ENCODE results near the gene MEST. TPM values are rescaled to one million over a fixed set of nuclear protein-coding genes. Genes with fewer than 3 reads are reported as not detected.
"Not testable (repeated sequence)": the region's sequence is repeated elsewhere in the genome, so short reads cannot be mapped to it uniquely, and the experiment has no call there.

The MEST gene
- total and polyA plus RNA-seq, 2 donors (not counting 1 experiment from before 2014, with no cell fraction given) = 38.8 to 382 TPM

DNA sequence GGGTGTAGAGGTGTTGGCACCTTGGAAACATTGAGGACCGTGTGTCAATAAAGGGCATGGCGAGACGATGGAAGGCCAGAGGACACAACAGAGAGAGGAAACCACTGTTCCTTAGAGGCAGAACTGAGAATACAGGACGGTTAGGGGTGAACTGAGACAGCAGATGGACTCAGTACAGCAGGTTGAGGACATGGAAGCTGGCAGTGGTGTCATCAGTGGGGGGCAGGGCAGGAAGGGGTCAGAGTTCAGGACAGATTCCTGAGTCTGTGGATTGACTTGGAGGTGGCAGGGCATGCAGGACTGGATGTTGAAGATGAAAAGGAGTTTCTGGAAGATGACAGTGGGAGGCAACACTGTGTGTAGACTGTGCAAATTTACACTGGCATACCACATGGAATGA lies 50.4 kb downstream of the MEST start:
- H3K4me2 ChIP-seq (ENCODE audit: extremely low read depth, insufficient read depth, low read length); H3K79me2 ChIP-seq (ENCODE audit: control insufficient read depth, insufficient read depth, low read length): not testable (repeated sequence)

DNA sequence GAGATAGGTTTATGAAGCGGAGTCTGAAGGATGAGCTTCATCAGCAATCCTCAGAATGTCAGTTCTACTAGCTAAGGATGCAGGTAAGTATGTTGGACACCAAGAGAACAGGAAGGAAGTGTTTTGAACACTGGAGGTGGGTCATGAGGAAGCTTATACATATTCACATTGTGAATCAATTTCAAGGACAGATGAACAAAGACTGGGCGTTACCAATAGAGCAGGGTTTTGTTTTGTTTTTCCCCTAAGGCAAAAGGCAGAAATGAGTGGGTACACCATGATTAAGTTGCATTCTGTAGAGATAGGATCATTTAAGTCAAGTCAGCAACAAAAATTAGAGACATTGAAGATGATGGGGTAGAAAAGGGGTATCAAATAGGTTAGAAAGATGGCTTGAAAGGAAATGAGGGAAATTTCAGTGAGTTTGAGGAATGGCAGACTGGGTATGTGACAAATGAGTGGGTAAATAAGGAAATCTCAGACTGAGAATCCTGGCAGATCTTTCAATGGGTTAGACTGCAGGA lies 51.7 kb downstream of the MEST start:
- H3K36me3 ChIP-seq (ENCODE audit: control insufficient read depth, insufficient read depth, low read length) = peaks cover 2% of the 10 kb centered on the region
- no peaks in the 10 kb centered on the region for H3K4me1 ChIP-seq (ENCODE audit: control insufficient read depth, extremely low read depth, insufficient read depth, low read length)
- H4K20me1 ChIP-seq (ENCODE audit: control insufficient read depth, extremely low read depth, insufficient read depth, low read length) = no peaks in the 10 kb centered on the region
- no peaks in the 10 kb centered on the region for H3K79me2 ChIP-seq (ENCODE audit: control insufficient read depth, insufficient read depth, low read length)
- no peak for TF ChIP-seq EZH2 (IDR thresholded peaks at IDR 0.05; ENCODE audit: low read length, missing control alignments)
- no peak for TF ChIP-seq CTCF (conservative IDR thresholded peaks at IDR 0.05 in 1 of 2, IDR thresholded peaks at IDR 0.05 in 1 of 2; ENCODE audit: low read depth in 1 of 2, low read length in 2 of 2)
- no peak for DNase-seq (ENCODE audit: low read depth in 2 of 2)
- H2AFZ ChIP-seq (ENCODE audit: low read length) = no peak overlapping the region
- H3K27me3 ChIP-seq (ENCODE audit: control insufficient read depth, insufficient read depth, low read length) = no peaks in the 10 kb centered on the region
- no peak overlapping the region for H3K9ac ChIP-seq (ENCODE audit: insufficient read depth, low read length)
- no peaks in the 10 kb centered on the region for H3K9me3 ChIP-seq (ENCODE audit: control insufficient read depth, insufficient read depth, low read depth, low read length)
- no peak overlapping the region for H3K4me2 ChIP-seq (ENCODE audit: extremely low read depth, insufficient read depth, low read length)
- H3K4me3 ChIP-seq (replicated peaks in 1 of 4; ENCODE audit: control extremely low read depth in 1 of 4, insufficient read depth in 1 of 4, low read depth in 3 of 4, low read length in 4 of 4) = no peak overlapping the region
- H3K27ac ChIP-seq (ENCODE audit: insufficient read depth, low read length) = no peak overlapping the region

More for the DNA sequence above, 50.4 kb downstream of the MEST start:
- not testable (repeated sequence) for DNase-seq (ENCODE audit: low read depth in 2 of 2); H4K20me1 ChIP-seq (ENCODE audit: control insufficient read depth, extremely low read depth, insufficient read depth, low read length); H3K27me3 ChIP-seq (ENCODE audit: control insufficient read depth, insufficient read depth, low read length); H2AFZ ChIP-seq (ENCODE audit: low read length); H3K4me3 ChIP-seq (replicated peaks in 1 of 4; ENCODE audit: control extremely low read depth in 1 of 4, insufficient read depth in 1 of 4, low read depth in 3 of 4, low read length in 4 of 4); H3K36me3 ChIP-seq (ENCODE audit: control insufficient read depth, insufficient read depth, low read length); H3K4me1 ChIP-seq (ENCODE audit: control insufficient read depth, extremely low read depth, insufficient read depth, low read length); H3K9ac ChIP-seq (ENCODE audit: insufficient read depth, low read length); H3K9me3 ChIP-seq (ENCODE audit: control insufficient read depth, insufficient read depth, low read depth, low read length); H3K27ac ChIP-seq (ENCODE audit: insufficient read depth, low read length)

DNA sequence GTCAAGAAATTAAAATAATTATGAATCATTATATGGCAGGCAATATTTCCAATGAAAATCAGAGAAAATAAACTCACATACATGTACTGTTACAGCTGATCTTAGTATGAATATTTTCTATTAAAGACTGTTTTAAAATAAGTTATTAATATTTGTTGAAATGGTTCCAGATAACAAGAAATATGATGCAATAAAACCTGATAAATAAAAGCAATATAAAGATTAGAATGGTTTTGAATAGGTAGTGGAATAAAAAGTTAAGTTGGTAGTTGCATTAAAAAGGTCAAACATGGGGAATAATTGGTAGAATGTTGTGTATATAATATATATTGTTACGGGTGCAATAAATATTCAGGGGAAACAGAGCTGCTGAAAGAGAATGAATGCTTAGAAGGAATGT lies 52.5 kb downstream of the MEST start:
- Histone ChIP-seq H3K9ac (ENCODE audit: insufficient read depth, low read length) (no peak overlapping the region), H4K20me1 (ENCODE audit: control insufficient read depth, extremely low read depth, insufficient read depth, low read length) (no peaks in the 10 kb centered on the region), H2AFZ (ENCODE audit: low read length) (no peak overlapping the region), H3K4me1 (ENCODE audit: control insufficient read depth, extremely low read depth, insufficient read depth, low read length) (no peaks in the 10 kb centered on the region), H3K27me3 (ENCODE audit: control insufficient read depth, insufficient read depth, low read length) (no peaks in the 10 kb centered on the region), H3K79me2 (ENCODE audit: control insufficient read depth, insufficient read depth, low read length) (no peaks in the 10 kb centered on the region), H3K4me3 (replicated peaks in 1 of 4; ENCODE audit: control extremely low read depth in 1 of 4, insufficient read depth in 1 of 4, low read depth in 3 of 4, low read length in 4 of 4) (no peak overlapping the region), H3K9me3 (ENCODE audit: control insufficient read depth, insufficient read depth, low read depth, low read length) (no peaks in the 10 kb centered on the region), H3K27ac (ENCODE audit: insufficient read depth, low read length) (no peak overlapping the region), H3K36me3 (ENCODE audit: control insufficient read depth, insufficient read depth, low read length) (peaks cover 2% of the 10 kb centered on the region), H3K4me2 (ENCODE audit: extremely low read depth, insufficient read depth, low read length) (no peak overlapping the region)
- TF ChIP-seq EZH2 (IDR thresholded peaks at IDR 0.05; ENCODE audit: low read length, missing control alignments) (no peak), CTCF (conservative IDR thresholded peaks at IDR 0.05 in 1 of 2, IDR thresholded peaks at IDR 0.05 in 1 of 2; ENCODE audit: low read depth in 1 of 2, low read length in 2 of 2) (no peak)
- no peak for DNase-seq (ENCODE audit: low read depth in 2 of 2)
